GM21360 (cell line): ENCODE data around the gene PRM1.
"Not testable (repeated sequence)": the region's sequence is repeated elsewhere in the genome, so short reads cannot be mapped to it uniquely, and the experiment has no call there.

Experiments used
- ATAC-seq: cut with Tn5 transposase; IDR thresholded peaks from one replicate; pipeline ENCODE4 v1.9.1; 2021; ENCODE audit warnings: mild to moderate bottlenecking, moderate library complexity; ENCODE audit not compliant: unreplicated experiment

Gene PRM1

GRCh38 chr16:11298143-11298900 lies 17.2 kb upstream of the PRM1 start:
- no peak for ATAC-seq

- ATAC-seq, result peak; percentile 66
Observed at GRCh38 chr16:11297492-11298142, 16.5 kb upstream of the PRM1 start.

DNA sequence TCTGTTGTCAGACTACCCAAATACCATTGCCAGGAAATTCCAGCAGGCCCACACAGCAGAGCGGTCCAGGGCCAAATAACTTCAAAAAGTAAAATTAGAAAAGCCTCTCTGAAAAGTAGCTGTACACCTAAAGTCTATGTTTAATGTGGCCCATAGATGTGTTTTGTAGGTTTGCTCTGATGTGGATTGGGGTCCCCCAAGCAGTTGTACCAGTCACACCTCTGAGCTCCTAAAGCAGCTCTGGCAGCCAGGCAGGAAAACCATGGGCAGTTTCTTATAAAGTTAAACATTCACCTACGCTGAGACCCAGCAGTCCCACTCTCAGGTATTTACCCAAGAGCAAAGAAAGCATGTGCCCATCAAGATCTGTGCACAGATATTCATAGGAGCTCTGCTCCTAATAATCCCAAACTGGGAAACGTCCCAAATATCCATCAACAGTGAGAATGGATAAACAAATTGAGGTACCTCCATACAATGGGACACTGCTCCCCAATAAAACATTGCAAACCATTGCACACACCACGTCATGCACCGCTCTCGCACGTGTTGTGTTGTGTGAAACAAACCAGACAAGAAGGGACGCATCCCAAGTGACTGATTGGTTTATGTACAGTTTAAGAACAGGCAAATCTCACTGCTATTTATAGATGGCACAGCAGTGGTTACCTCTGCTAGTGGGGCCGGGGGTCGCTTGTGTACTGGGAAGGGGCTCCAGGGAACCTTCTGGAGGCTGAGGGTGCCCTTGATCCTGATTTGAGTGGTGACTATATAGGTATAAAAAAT lies 15.8 kb upstream of the PRM1 start:
- ATAC-seq, result peak; percentile 20

GRCh38 chr16:11296351-11296705 lies 15.2 kb upstream of the PRM1 start:
- no peak for ATAC-seq

GRCh38 chr16:11295672-11296071 lies 14.5 kb upstream of the PRM1 start:
- no peak for ATAC-seq

DNA sequence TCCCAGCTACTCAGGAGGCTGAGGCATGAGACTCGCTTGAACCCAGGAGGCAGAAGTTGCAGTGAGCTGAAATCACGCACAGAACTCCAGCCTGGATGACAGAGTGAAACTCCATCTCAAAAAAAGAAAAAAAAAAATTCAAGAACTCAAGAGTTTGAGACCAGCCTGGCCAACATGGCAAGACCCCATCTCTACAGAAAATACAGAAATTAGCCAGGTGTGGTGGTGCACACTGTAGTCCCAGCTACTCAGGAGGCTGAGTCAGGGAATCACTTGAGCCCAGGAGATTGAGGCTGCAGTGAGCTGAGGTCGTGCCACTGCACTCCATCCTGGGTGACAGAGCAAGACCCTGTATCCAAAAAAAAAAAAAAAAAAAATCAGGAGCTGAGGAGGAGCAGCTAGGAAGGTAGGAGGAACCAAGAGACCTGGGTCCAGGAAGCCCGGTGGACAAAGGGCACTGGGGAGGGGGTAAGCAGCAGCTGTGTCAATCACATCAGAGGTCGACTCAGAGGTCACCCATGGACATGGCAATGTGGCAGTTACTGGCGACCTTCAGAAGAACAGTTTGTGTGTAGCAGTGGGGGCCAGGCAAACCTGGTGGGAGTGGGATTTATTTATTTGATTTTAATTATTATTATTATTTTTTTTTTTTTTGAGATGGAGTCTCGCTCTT lies 11.1 kb upstream of the PRM1 start:
- ATAC-seq, result no peak

DNA sequence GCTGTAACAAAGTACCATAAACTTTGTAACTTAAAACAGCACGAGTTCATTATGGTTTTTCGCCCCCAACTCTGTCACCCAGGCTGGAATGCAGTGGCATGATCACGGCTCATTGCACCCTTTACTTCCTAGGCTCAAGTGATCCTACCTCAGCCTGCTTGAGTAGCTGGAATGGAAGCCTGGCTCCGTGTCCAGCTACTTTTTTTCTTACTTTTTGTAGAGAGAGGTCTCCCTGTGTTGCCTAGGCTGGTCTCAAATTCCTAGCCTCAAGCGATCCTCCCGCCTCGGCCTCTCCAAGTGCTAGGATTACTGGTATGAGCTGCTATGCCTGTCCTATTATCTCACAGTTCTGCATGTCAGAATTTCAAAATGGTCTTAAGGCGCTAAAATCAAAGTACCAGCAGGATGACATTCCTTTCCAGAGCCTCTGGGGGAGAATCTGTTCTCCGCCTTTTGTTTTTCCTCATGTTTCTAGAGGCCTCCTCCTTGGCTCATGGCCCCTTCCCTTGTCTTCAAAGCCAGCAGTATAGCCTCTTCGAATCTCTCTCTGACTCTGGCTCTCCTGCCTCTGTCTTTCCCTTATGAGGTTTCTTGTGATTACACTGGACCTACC lies 10.1 kb upstream of the PRM1 start:
- no peak for ATAC-seq

- no peak for ATAC-seq
Observed at GRCh38 chr16:11290102-11290893, 9.2 kb upstream of the PRM1 start.

- ATAC-seq, result not testable (repeated sequence)
Observed at GRCh38 chr16:11289696-11290095, 8.6 kb upstream of the PRM1 start.

GRCh38 chr16:11289202-11289601 lies 8.1 kb upstream of the PRM1 start:
- no peak for ATAC-seq

GRCh38 chr16:11285842-11286241 lies 4.7 kb upstream of the PRM1 start:
- ATAC-seq, result no peak

DNA sequence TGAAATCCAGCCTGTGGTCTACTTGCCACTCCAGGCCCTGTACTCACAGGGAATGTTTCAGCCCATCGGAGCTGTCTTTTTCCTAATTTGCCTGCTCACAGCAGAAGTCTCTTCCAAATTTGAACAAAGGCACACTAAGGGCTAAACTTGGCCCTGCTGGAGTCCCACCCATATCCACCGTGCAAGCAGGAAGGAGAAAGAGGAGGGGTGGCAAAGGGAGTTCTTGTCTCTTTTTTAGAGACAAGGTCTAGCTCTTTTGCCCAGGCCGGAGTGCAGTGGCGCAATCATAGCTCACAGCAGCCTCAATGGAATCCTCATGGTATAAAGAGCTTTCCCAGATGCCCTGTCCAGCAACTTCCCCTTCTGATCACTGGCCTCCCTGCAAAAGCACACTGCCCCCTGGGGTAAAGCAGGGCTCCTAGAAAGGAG lies 2.7 kb upstream of the PRM1 start:
- no peak for ATAC-seq

DNA sequence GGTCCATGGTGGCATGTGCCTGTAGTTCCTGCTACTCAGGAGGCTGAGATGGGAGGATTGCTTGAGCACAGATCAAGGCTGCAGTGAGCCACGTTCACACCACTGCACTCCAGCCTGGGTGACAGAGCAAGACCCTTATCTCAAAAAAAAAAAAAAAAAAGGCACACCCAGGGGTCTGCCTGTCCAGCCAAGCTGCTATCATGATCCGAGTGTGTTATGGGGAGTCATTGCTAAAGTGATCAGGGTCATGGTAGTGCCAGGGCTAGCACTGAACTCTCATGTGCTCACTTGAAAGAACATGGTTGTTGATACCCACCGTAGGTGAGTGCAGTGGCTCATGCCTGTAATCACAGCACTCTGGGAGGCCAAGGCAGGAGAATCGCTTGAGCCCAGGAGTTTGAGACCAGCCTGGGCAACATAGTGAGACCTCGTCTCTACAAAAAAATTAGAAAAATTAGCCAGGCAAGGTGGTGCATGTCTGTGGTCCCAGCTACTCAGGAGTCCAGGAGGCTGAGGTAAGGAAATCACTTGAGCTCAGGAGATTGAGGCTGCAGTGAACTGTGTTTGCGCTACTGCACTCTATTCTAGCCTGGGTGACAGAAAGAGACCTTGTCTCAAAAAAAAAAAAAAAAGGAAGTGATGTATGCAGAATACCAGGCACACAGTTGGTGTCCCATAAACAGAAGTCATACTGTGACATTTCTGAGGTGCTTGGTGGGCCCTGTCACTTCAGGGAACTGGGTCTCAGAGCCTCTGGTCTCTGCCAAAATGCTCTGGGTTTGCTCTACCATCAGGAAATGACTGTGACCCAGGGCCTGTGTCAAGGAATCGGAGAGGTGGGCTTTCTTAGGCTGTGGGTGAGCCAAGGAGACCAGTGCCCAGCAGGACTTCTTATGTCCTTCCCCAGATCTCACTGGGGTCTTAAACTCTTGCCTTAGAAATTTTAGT lies 2.2 kb downstream of the PRM1 start:
- no peak for ATAC-seq

- ATAC-seq, result no peak
Observed at GRCh38 chr16:11277607-11278337, 3.4 kb downstream of the PRM1 start.

DNA sequence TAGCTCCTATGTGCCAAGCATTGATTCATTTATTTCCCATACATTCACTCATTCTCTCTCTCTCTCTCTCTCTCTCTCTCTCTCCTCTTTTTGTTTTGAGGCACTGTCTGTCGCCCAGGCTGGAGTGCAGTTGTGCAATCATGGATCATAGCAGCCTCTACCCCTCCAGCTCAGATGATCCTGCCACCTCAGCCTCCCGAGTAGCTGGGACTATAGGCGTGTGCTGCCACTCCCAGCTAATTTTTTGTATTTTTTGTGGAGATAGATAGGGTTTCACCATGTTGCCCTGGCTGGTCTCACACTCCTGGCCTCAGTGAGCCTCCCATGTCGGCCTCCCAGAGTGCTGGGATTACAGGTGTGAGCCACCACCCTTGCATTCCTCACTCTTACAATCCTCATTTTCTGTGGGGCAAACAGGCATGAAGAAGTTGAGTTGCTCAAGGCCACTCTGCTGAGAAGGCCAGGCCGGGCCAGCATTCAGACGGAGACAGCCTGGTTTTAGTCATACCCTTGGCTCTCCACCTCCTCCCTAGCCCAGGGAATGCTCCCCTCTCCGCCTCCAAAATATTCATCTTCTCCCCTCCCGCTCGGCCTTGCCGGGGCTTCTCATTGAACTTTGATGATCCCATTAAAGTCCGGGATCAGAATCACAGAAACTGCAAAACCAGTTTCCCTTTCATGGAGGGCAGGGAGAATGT lies 4.1 kb downstream of the PRM1 start:
- ATAC-seq, result no peak

DNA sequence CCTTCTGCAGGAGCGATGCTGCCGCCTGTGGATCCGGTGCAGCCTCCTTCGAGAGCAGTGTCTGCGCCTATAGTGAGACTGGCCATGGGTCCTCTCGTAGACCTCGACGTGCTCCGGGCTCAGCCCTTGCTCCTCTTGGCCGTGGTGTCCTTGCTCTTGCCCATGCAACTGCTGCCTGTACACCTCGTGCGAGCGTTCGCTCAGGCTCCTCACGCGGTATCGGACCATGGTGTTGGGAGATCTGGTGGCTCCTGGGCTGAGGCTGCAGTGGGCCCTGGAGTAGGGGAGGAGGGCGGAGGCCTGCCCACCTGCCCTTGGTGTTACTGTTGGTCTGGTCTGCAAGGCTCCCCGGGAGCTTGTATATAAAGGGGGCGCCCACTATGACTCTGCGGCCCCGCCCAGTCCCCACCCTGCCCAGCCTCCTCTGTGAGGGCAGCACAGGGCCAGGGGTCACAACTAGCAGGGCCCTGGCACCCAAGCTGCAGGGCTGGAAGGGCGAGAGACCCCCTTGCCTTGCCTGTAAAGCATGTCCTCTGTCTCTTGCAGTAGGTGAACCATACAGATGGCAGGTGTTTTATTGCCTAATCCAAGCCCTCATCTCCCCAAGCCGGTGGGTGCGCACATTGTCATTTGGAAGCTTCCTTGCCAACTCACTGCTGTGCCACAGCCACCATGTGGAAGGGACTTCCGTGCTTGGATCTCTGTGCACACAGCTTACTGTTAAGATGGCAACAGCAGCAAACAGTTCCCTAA lies 4.8 kb downstream of the PRM1 start, which contains the start of gene PRM2:
TSS of gene PRM2 (minus strand) at position 338 of the 753 bp plus-strand sequence. CDS start at position 228, 110 bp downstream.
- ATAC-seq, result no peak

- ATAC-seq, result no peak
Observed at GRCh38 chr16:11274964-11275363, 6.2 kb downstream of the PRM1 start.
